GM08714 (cell line): ENCODE measurements around the gene ST6GAL1.

Source experiments
- H3K4me3 ChIP-seq: fragments of 200-500 bp; sonication (Bioruptor generic); 2 replicates; pipeline ENCODE4 v1.5.1; 2014; ENCODE audit warnings: mild to moderate bottlenecking, low read length, inconsistent platforms
- ZNF274 ChIP-seq: IDR thresholded peaks from 2 replicates; pipeline ENCODE4 v1.6.1; 2012; ENCODE audit warnings: mild to moderate bottlenecking, low read depth, low read length

Gene ST6GAL1

GRCh38 chr3:187017511-187018230, 87.3 kb downstream of the ST6GAL1 start:
- no peak for TF ChIP-seq ZNF274
- H3K4me3 ChIP-seq, result no peak overlapping the region

GRCh38 chr3:187019542-187020072, 89.3 kb downstream of the ST6GAL1 start:
- no peak overlapping the region for H3K4me3 ChIP-seq
- no peak for TF ChIP-seq ZNF274

- no peak overlapping the region for H3K4me3 ChIP-seq
- TF ChIP-seq ZNF274, result no peak
These were observed 90.0 kb downstream of the ST6GAL1 start for GRCh38 chr3:187020376-187020775.

GRCh38 chr3:187021748-187022402, 91.5 kb downstream of the ST6GAL1 start:
- no peak for TF ChIP-seq ZNF274
- H3K4me3 ChIP-seq, result peak overlapping the region; percentile 86

GRCh38 chr3:187022403-187023029, 92.2 kb downstream of the ST6GAL1 start:
- peak overlapping the region; percentile 86 for H3K4me3 ChIP-seq
- no peak for TF ChIP-seq ZNF274

GRCh38 chr3:187023340-187023739, 93.0 kb downstream of the ST6GAL1 start:
- peak overlapping the region; percentile 86 for H3K4me3 ChIP-seq

GRCh38 chr3:187024536-187025226, 94.4 kb downstream of the ST6GAL1 start:
- H3K4me3 ChIP-seq, result peak overlapping the region; percentile 94
- TF ChIP-seq ZNF274, result no peak

- H3K4me3 ChIP-seq, result peak overlapping the region; percentile 94
- TF ChIP-seq ZNF274, result no peak
These were observed 94.9 kb downstream of the ST6GAL1 start for GRCh38 chr3:187025254-187025655.

GRCh38 chr3:187025656-187026316, 95.5 kb downstream of the ST6GAL1 start:
- no peak for TF ChIP-seq ZNF274
- peak overlapping the region; percentile 94; the same call in 1 of the 2 replicates for H3K4me3 ChIP-seq

- no peak for TF ChIP-seq ZNF274
- H3K4me3 ChIP-seq, result peak overlapping the region; percentile 94; the same call in 1 of the 2 replicates
These were observed 96.0 kb downstream of the ST6GAL1 start for GRCh38 chr3:187026317-187026670.

- TF ChIP-seq ZNF274, result no peak
- H3K4me3 ChIP-seq, result peak overlapping the region; percentile 62
These were observed 97.4 kb downstream of the ST6GAL1 start for GRCh38 chr3:187027531-187028278.

GRCh38 chr3:187031934-187032333, 101.6 kb downstream of the ST6GAL1 start:
- H3K4me3 ChIP-seq, result peak overlapping the region; percentile 21; the same call in 1 of the 2 replicates
- no peak for TF ChIP-seq ZNF274

GRCh38 chr3:187036394-187036793, 106.1 kb downstream of the ST6GAL1 start:
- no peak overlapping the region for H3K4me3 ChIP-seq
- TF ChIP-seq ZNF274, result no peak

- TF ChIP-seq ZNF274, result no peak
- no peak overlapping the region for H3K4me3 ChIP-seq
These were observed 108.9 kb downstream of the ST6GAL1 start for GRCh38 chr3:187039100-187039722.
